B cell (primary cell): ENCODE data around the gene STARD3. TPM values are rescaled to one million over a fixed set of nuclear protein-coding genes. Genes with fewer than 3 reads are reported as not detected.
A peak's percentile ranks its signal among the peaks of the same experiment; 100 is the strongest.

Source experiments
- ATAC-seq: fragments of 200-7000 bp; cut with Tn5 transposase; one replicate; pipeline ENCODE4 v1.10.0; 2021; ENCODE audit warnings: low read depth, mild to moderate bottlenecking, moderate number of reproducible peaks, moderate library complexity
- CTCF ChIA-PET: fragments of 350-600 bp; sonication (Branson Sonifier 250); formaldehyde crosslinking; loops from one replicate; lab custom pipeline; 2021; ENCODE audit warnings: antibody characterized with exemption, inconsistent platforms; lab: Charles Lee
- POLR2A ChIA-PET: fragments of 350-600 bp; sonication (Branson Sonifier 250); formaldehyde crosslinking; loops from one replicate; lab custom pipeline; 2021; ENCODE audit warnings: antibody characterized with exemption; lab: Charles Lee
- DNase-seq: peaks from one replicate; pipeline ENCODE4 v3.0.0; 2013
- H2AFZ ChIP-seq: 2 replicates; pipeline ENCODE4 v1.6.1; 2012; ENCODE audit warnings: mild to moderate bottlenecking, low read depth, low read length; ENCODE audit not compliant: insufficient read depth, poor library complexity, severe bottlenecking
- H3K27ac ChIP-seq, 2 donors: 1 replicate in 1 of 2; 2 replicates in 1 of 2; pipeline ENCODE4 v1.5.1; 2012 to 2013; ENCODE audit warnings: low read length in 2 of 2, mild to moderate bottlenecking in 2 of 2, moderate library complexity in 1 of 2
- H3K27me3 ChIP-seq, 4 experiments: fragments of 200-600 bp in 1 of 4; sonication (generic) in 1 of 4; replicated peaks in 1 of 4; 1 replicate in 2 of 4; 2 replicates in 2 of 4; pipeline versions ENCODE4 v1.6.1 to v1.7.0; 2013 to 2016; ENCODE audit warnings: low read length in 3 of 4, mild to moderate bottlenecking in 2 of 4, mixed read lengths in 1 of 4, moderate library complexity in 1 of 4; ENCODE audit not compliant: insufficient read depth in 4 of 4, control insufficient read depth in 3 of 4; ENCODE audit errors: control extremely low read depth in 1 of 4
- H3K36me3 ChIP-seq, 2 experiments: replicated peaks in 1 of 2; 1 replicate in 1 of 2; 2 replicates in 1 of 2; pipeline versions ENCODE4 v1.6.1 to v1.7.1; 2013; ENCODE audit warnings: low read length in 1 of 2; ENCODE audit not compliant: insufficient read depth in 2 of 2, control insufficient read depth in 1 of 2; ENCODE audit errors: control extremely low read depth in 1 of 2, extremely low read depth in 1 of 2
- H3K4me1 ChIP-seq, 2 donors: fragments of 200-600 bp in 1 of 2; sonication (generic) in 1 of 2; 1 replicate in 1 of 2; 2 replicates in 1 of 2; pipeline versions ENCODE4 v1.5.1 to v1.6.1; 2013 to 2017; ENCODE audit warnings: low read length in 2 of 2; ENCODE audit not compliant: control insufficient read depth in 2 of 2, insufficient read depth in 2 of 2
- H3K4me2 ChIP-seq: replicated peaks from 2 replicates; pipeline ENCODE3; 2012; ENCODE audit warnings: mild to moderate bottlenecking, low read depth, low read length; ENCODE audit not compliant: poor library complexity, severe bottlenecking
- H3K4me3 ChIP-seq, 5 experiments: fragments of 200-600 bp in 1 of 5; sonication (generic) in 1 of 5; 1 replicate in 3 of 5; 2 replicates in 2 of 5; pipeline versions ENCODE4 v1.5.1 to v1.7.0; 2011 to 2016; ENCODE audit warnings: low read length in 4 of 5, mild to moderate bottlenecking in 4 of 5, low read depth in 2 of 5, control low read depth in 1 of 5, moderate library complexity in 1 of 5; ENCODE audit not compliant: insufficient read depth in 1 of 5; ENCODE audit errors: control extremely low read depth in 1 of 5, extremely low read depth in 1 of 5
- H3K79me2 ChIP-seq: fragments of 200-600 bp; sonication (generic); one replicate; pipeline ENCODE4 v1.6.0; 2016; ENCODE audit warnings: low read length; ENCODE audit not compliant: control insufficient read depth, insufficient read depth
- H3K9ac ChIP-seq: fragments of 200-600 bp; sonication (generic); 2 replicates; pipeline ENCODE4 v1.6.1; 2017; ENCODE audit warnings: mild to moderate bottlenecking, low read length, moderate library complexity
- H3K9me3 ChIP-seq, 3 donors: one replicate each; pipeline versions ENCODE4 v1.6.1 to v1.7.1; 2013; ENCODE audit warnings: low read length in 2 of 3; ENCODE audit not compliant: control insufficient read depth in 2 of 3, insufficient read depth in 1 of 3; ENCODE audit errors: control extremely low read depth in 1 of 3
- H4K20me1 ChIP-seq: 2 replicates; pipeline ENCODE4 v1.6.0; 2012; ENCODE audit warnings: mild to moderate bottlenecking, low read length; ENCODE audit not compliant: insufficient read depth, control insufficient read depth, poor library complexity, severe bottlenecking
- H3K27ac Mint-ChIP-seq: one replicate; pipeline ENCODE4 v1.8.0; 2021; ENCODE audit warnings: mixed read lengths
- H3K27me3 Mint-ChIP-seq: one replicate; pipeline ENCODE4 v1.8.0; 2021; ENCODE audit warnings: mixed read lengths
- H3K4me1 Mint-ChIP-seq: one replicate; pipeline ENCODE4 v1.8.0; 2021; ENCODE audit warnings: mixed read lengths
- H3K4me3 Mint-ChIP-seq: one replicate; pipeline ENCODE4 v1.8.0; 2021; ENCODE audit warnings: mixed read lengths
- H3K9me3 Mint-ChIP-seq: one replicate; pipeline ENCODE4 v1.8.0; 2022; ENCODE audit warnings: mixed read lengths; ENCODE audit not compliant: insufficient read depth
- CTCF ChIP-seq: fragments of 200-600 bp; IDR thresholded peaks from one replicate; pipeline ENCODE4 v1.8.0; 2022; ENCODE audit warnings: antibody characterized with exemption, mild to moderate bottlenecking
- EZH2 ChIP-seq: IDR thresholded peaks from 2 replicates; pipeline ENCODE4 v1.6.1; 2012; ENCODE audit warnings: borderline replicate concordance, low read depth, mild to moderate bottlenecking, moderate library complexity, low read length; ENCODE audit not compliant: insufficient read depth, poor library complexity, severe bottlenecking
- WGBS: methylation state at CpG from one replicate; pipeline ENCODE4 v1.1.5; 2013; ENCODE audit warnings: missing lambda C conversion rate; ENCODE audit not compliant: insufficient coverage; 5-methylcytosine and 5-hydroxymethylcytosine counted together
- intact Hi-C: fragments of 100-400 bp; cut with micrococcal nuclease; formaldehyde crosslinking; loops from one replicate; pipeline ENCODE4 v1.10.0; 2022
- polyA plus RNA-seq: library from polyadenylated mRNA; depleted of rRNA; stranded (reverse); fragments of >200 nt; gene quantifications from 2 replicates; pipeline ENCODE4 v1.2.3, GENCODE V29; 2012
- total RNA-seq, 2 donors: library from RNA; stranded (reverse); fragments of 120-200 nt in 1 of 2; gene quantifications; 1 replicate in 1 of 2; 2 replicates in 1 of 2; pipeline versions ENCODE4 v1.2.3 to v1.2.4, GENCODE V29; 2013 to 2022

STARD3 gene
- total and polyA plus RNA-seq, 2 donors (not counting 1 experiment from before 2014, with no cell fraction given): 93.1 to 231 TPM

- peaks cover 7% of the 10 kb centered on the region for H3K27me3 Mint-ChIP-seq
- POLR2A ChIA-PET: interaction anchor here (0.6 to 1.2 kb wide), 3 partner anchors 46 to 359 kb away, joined by 3 read pairs; partner anchors contain the start of genes PNMT and PSMD3
- peak; percentile 92 for DNase-seq
- intact Hi-C loops: loop anchor here (1.0 to 5.0 kb wide), 9 partner anchors 47 to 415 kb away; partner anchors contain the start of genes IKZF3, LRRC3C, MIEN1 and ORMDL3
- ATAC-seq: peak; percentile 76
- no peaks in the 10 kb centered on the region for H3K9me3 ChIP-seq
- peak overlapping the region; percentile 76 for H3K4me2 ChIP-seq
- H3K79me2 ChIP-seq: peaks cover 7% of the 10 kb centered on the region
- peak overlapping the region; percentile 75 for H3K27ac Mint-ChIP-seq
- CTCF ChIA-PET: interaction anchor here (0.6 to 13.0 kb wide), 78 partner anchors 11 to 774 kb away, joined by 3 to 262 read pairs (median 4); partner anchors contain the start of genes IKZF3, MED1, MED24 and MIEN1
- TF ChIP-seq EZH2: no peak
- TF ChIP-seq CTCF: peak; percentile 100
- H3K36me3 ChIP-seq: no peaks in the 10 kb centered on the region
- H2AFZ ChIP-seq: peak overlapping the region; percentile 69
- no peaks in the 10 kb centered on the region for H4K20me1 ChIP-seq
- peaks cover 31 to 51% of the 10 kb centered on the region in 2 donors for H3K4me1 ChIP-seq
- peaks cover 0 to 29% (median 9%) of the 10 kb centered on the region in 4 experiments for H3K27me3 ChIP-seq
- peak overlapping the region in 4 of 5 experiments; percentile 14 to 38 (median 29) for H3K4me3 ChIP-seq
- H3K4me3 Mint-ChIP-seq: peak overlapping the region; percentile 84
- no peak overlapping the region for H3K27ac ChIP-seq
- H3K9me3 Mint-ChIP-seq: no peaks in the 10 kb centered on the region
- WGBS: 14% methylated on average over 22 of the region's 26 CpGs
- peaks cover 32% of the 10 kb centered on the region for H3K4me1 Mint-ChIP-seq
- H3K9ac ChIP-seq: peak overlapping the region; percentile 8
Observed at GRCh38 chr17:39621523-39622379, 15.2 kb upstream of the STARD3 start.
